DND-41 (cell line): ENCODE results near the gene CSNK2B.

ENCODE experiments used
- ATAC-seq: fragments of 200-7000 bp; cut with Tn5 transposase; 3 replicates; pipeline ENCODE4 v1.9.1; 2021; ENCODE audit warnings: low read depth; ENCODE audit not compliant: insufficient read depth
- DNase-seq: peaks from one replicate; pipeline ENCODE4 v3.0.0-alpha.2; 2020
- H2AFZ ChIP-seq: 2 replicates; pipeline ENCODE4 v1.6.0; 2012; ENCODE audit warnings: low read depth, low read length
- H3K27ac ChIP-seq: 2 replicates; pipeline ENCODE4 v1.5.1; 2012; ENCODE audit warnings: low read length, inconsistent platforms
- H3K27me3 ChIP-seq: fragments of 200-600 bp; sonication (generic); 2 replicates; pipeline ENCODE4 v1.6.0; 2012; ENCODE audit warnings: low read length, mild to moderate bottlenecking, inconsistent platforms; ENCODE audit not compliant: insufficient read depth, poor library complexity
- H3K36me3 ChIP-seq: 2 replicates; pipeline ENCODE4 v1.5.1; 2012; ENCODE audit warnings: low read length, inconsistent platforms; ENCODE audit not compliant: insufficient read depth
- H3K4me1 ChIP-seq: 2 replicates; pipeline ENCODE4 v1.5.1; 2012; ENCODE audit warnings: mild to moderate bottlenecking, low read length; ENCODE audit not compliant: insufficient read depth
- H3K4me2 ChIP-seq: 2 replicates; pipeline ENCODE4 v1.6.0; 2012; ENCODE audit warnings: mild to moderate bottlenecking, moderate library complexity, low read length, inconsistent platforms; ENCODE audit not compliant: insufficient read depth
- H3K4me3 ChIP-seq, 2 experiments: fragments of 200-600 bp in 1 of 2; shearing (Covaris generic) in 1 of 2; 2 replicates each; pipeline ENCODE4 v1.5.1; 2012 to 2016; ENCODE audit warnings: inconsistent platforms in 2 of 2, low read length in 2 of 2, mild to moderate bottlenecking in 2 of 2, low read depth in 1 of 2, moderate library complexity in 1 of 2
- H3K79me2 ChIP-seq: 2 replicates; pipeline ENCODE4 v1.6.0; 2012; ENCODE audit warnings: low read length, inconsistent platforms; ENCODE audit not compliant: insufficient read depth
- H3K9ac ChIP-seq: 2 replicates; pipeline ENCODE4 v1.6.0; 2012; ENCODE audit warnings: low read depth, mild to moderate bottlenecking, inconsistent platforms, low read length, moderate library complexity
- H3K9me3 ChIP-seq: 2 replicates; pipeline ENCODE4 v1.5.1; 2012; ENCODE audit warnings: low read length, moderate library complexity, mild to moderate bottlenecking, inconsistent platforms; ENCODE audit not compliant: insufficient read depth, severe bottlenecking
- H4K20me1 ChIP-seq: 2 replicates; pipeline ENCODE4 v1.6.0; 2012; ENCODE audit warnings: low read length; ENCODE audit not compliant: insufficient read depth
- EZH2 ChIP-seq: IDR thresholded peaks from 3 replicates; pipeline ENCODE4 v1.6.1; 2012; ENCODE audit warnings: borderline replicate concordance, low read depth, mild to moderate bottlenecking, moderate library complexity, low read length, inconsistent platforms; ENCODE audit not compliant: severe bottlenecking
- TF ChIP-seq, protein P1 (sequence below): IDR thresholded peaks from 2 replicates; pipeline ENCODE4 v1.5.1; 2012; ENCODE audit warnings: borderline replicate concordance, low read length, moderate library complexity, mild to moderate bottlenecking; ENCODE audit not compliant: poor library complexity, severe bottlenecking; ENCODE audit errors: extremely low read depth

CSNK2B gene

DNA sequence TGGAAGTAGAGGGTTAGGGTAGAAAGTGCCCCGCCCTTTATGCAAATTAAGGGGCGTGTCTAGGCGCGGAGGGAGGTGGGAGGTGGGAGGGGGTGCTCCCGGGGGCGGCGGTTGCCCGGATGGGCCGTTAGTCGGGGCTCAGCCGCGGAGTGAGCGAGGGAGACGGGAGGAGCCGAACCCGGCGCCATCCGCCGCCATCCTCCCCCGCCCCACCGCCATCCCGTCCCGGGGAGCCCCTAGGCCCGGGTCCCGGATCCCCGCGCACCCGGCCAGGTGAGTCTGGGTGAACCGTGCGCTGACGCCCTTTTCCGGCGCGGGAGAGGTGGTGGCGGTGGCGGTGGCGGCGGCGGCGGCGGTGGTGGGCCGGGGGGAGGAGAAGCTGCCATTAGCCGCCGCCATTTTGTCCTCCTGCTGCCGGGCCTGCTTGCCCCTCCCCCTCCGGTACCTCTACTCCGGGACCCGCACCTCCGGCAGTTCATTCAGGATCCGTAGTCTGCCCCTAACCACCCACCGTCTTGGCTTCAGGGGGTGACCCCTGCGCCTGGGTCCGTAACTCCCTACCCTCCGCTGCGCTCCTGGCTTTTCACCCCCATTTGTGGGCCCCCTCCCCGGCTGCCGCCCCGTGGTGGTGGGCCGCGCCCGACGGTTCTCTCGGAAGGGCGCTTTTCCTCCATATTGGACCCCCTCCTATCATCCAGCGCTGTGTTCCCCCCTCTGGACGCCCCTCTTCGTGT is 45.1 kb upstream of the CSNK2B start, which contains the start of gene PRRC2A:
TSS of gene PRRC2A (plus strand) at position 130 of the 734 bp plus-strand sequence. CDS start 2,075 bp downstream, outside the sequence.
- Histone ChIP-seq H3K9ac (peak within 1 kb of the TSS; percentile 90), H3K4me1 (peaks cover 56% of the 10 kb centered on the region), H3K79me2 (peaks cover 66% of the 10 kb centered on the region), H3K4me2 (peak within 1 kb of the TSS; percentile 72), H3K9me3 (no peaks in the 10 kb centered on the region), H3K27ac (peak within 1 kb of the TSS; percentile 98), H3K4me3 (peak within 1 kb of the TSS; percentile 63 to 64; a peak in 3 of 4 replicates), H4K20me1 (peaks cover 35% of the 10 kb centered on the region), H2AFZ (peak within 1 kb of the TSS; percentile 79), H3K36me3 (peaks cover 43% of the 10 kb centered on the region), H3K27me3 (no peaks in the 10 kb centered on the region)
- DNase-seq, result no peak
- ATAC-seq, result peak; percentile 69
- TF ChIP-seq EZH2, result no peak
- TF ChIP-seq, protein P1, sequence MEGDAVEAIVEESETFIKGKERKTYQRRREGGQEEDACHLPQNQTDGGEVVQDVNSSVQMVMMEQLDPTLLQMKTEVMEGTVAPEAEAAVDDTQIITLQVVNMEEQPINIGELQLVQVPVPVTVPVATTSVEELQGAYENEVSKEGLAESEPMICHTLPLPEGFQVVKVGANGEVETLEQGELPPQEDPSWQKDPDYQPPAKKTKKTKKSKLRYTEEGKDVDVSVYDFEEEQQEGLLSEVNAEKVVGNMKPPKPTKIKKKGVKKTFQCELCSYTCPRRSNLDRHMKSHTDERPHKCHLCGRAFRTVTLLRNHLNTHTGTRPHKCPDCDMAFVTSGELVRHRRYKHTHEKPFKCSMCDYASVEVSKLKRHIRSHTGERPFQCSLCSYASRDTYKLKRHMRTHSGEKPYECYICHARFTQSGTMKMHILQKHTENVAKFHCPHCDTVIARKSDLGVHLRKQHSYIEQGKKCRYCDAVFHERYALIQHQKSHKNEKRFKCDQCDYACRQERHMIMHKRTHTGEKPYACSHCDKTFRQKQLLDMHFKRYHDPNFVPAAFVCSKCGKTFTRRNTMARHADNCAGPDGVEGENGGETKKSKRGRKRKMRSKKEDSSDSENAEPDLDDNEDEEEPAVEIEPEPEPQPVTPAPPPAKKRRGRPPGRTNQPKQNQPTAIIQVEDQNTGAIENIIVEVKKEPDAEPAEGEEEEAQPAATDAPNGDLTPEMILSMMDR, result no peak

DNA sequence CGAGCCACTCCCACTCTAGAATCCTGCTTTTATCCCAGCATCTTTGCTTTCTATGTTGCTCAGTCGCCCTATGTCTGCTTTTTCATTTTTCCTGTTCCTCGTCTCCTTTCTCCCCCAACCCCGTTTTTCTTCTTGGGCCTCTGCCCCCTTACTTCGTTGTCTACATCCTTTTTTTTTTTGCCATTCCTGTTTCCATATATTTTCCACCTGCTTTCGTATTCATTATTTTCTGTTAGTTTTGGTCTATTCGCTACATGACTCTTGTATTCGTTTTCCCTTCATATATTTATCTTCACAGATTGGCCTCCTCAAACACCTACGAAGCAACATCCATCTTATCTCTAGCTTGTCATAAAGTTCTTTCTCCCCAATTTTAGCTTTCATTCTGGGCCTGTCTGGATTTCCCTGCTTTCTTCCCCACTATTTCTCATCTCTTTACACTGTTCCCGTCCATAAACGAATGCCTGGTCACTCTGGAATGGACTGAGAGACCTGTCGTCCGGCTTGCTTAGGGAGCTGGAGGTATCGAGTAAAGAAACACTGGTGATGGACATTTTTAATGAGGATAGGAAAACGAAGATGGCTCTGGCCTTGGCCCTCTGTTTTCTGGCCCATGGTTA is 44.5 kb upstream of the CSNK2B start:
- H3K9ac ChIP-seq, result peak overlapping the region; percentile 90
- H3K27ac ChIP-seq, result peak overlapping the region; percentile 97
- peak overlapping the region; percentile 72 for H3K4me2 ChIP-seq
- ATAC-seq, result no peak
- TF ChIP-seq EZH2, result no peak
- TF ChIP-seq, protein P1, result no peak
- H3K4me1 ChIP-seq, result peaks cover 52% of the 10 kb centered on the region
- H3K79me2 ChIP-seq, result peaks cover 66% of the 10 kb centered on the region
- no peaks in the 10 kb centered on the region for H3K9me3 ChIP-seq
- peak overlapping the region; percentile 79 for H2AFZ ChIP-seq
- H3K27me3 ChIP-seq, result no peaks in the 10 kb centered on the region
- H3K4me3 ChIP-seq, result peak overlapping the region; percentile 63 to 64; a peak in 3 of 4 replicates
- DNase-seq, result no peak
- H3K36me3 ChIP-seq, result peaks cover 50% of the 10 kb centered on the region
- peaks cover 42% of the 10 kb centered on the region for H4K20me1 ChIP-seq

DNA sequence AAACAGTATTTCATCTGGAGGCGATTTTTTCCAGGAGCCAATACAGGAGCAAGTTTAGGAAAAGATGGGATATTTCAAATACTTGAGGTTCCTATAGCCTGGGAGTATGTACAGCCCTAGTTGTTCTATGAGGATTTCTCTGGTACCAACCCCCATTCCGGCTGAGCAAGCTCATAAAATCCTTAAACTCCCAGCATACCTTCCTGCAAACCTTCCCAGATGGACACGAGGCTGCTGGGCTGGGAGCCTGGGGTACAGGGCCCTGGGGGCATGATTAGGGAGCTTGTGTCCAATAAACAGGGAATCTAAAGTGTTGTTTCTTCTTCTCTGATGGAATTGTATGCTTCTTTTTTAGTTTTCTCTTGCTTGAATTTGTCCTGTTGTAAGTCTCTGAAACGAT is 43.9 kb upstream of the CSNK2B start:
- peaks cover 68% of the 10 kb centered on the region for H3K79me2 ChIP-seq
- no peak overlapping the region for H2AFZ ChIP-seq
- H3K27ac ChIP-seq, result peak overlapping the region; percentile 97
- H3K36me3 ChIP-seq, result peaks cover 55% of the 10 kb centered on the region
- peak overlapping the region; percentile 90 for H3K9ac ChIP-seq
- peaks cover 47% of the 10 kb centered on the region for H4K20me1 ChIP-seq
- no peaks in the 10 kb centered on the region for H3K27me3 ChIP-seq
- H3K4me2 ChIP-seq, result peak overlapping the region; percentile 72
- ATAC-seq, result no peak
- TF ChIP-seq, protein P1, result no peak
- peaks cover 46% of the 10 kb centered on the region for H3K4me1 ChIP-seq
- DNase-seq, result no peak
- H3K4me3 ChIP-seq, result peak overlapping the region; percentile 63 to 64; a peak in 3 of 4 replicates
- no peaks in the 10 kb centered on the region for H3K9me3 ChIP-seq
